Measurements from ENCODE around the gene AVPR2. TPM values are rescaled to one million over a fixed set of nuclear protein-coding genes. Genes with fewer than 3 reads are reported as not detected.

AVPR2 gene
- total and polyA plus RNA-seq, 9 of the 15 experiments (the other 6 are each of a cell fraction or from before 2014, with no cell fraction given): not detected

DNA sequence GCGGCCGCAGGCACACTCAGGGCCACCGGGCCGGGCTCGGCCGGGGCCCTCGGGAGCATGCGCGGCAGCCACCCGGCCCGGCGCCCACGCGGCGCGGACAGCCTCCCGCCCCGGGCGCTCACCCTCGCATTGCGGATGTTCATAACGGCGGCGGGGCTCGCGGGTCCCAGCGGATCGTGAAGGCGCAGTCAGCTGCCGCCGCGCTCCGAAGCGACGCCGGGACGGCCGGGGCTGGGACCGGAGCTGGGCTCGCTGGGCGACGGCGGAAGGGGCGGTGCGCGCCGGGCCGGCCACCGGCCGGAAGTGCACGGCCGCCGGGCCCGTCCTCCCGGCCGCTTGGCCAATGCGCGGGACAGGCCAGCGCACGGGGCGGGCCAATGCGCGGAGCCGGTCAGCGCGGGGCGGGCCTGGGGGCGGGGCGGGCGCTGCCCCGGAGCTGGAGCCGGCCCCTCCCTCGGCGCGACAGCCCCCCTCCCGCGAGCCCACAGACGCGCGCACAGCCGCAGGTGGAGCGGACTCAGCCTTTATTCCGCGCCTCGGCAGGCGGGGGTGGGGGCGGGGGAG lies 30.4 kb downstream of the AVPR2 start, which contains the start of gene NAA10 (continued):
- TF ChIP-seq, protein P1, sequence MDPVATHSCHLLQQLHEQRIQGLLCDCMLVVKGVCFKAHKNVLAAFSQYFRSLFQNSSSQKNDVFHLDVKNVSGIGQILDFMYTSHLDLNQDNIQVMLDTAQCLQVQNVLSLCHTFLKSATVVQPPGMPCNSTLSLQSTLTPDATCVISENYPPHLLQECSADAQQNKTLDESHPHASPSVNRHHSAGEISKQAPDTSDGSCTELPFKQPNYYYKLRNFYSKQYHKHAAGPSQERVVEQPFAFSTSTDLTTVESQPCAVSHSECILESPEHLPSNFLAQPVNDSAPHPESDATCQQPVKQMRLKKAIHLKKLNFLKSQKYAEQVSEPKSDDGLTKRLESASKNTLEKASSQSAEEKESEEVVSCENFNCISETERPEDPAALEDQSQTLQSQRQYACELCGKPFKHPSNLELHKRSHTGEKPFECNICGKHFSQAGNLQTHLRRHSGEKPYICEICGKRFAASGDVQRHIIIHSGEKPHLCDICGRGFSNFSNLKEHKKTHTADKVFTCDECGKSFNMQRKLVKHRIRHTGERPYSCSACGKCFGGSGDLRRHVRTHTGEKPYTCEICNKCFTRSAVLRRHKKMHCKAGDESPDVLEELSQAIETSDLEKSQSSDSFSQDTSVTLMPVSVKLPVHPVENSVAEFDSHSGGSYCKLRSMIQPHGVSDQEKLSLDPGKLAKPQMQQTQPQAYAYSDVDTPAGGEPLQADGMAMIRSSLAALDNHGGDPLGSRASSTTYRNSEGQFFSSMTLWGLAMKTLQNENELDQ (CRISPR knock-in tag; IDR thresholded peaks at IDR 0.05; ENCODE audit: borderline replicate concordance): no peak
- TF ChIP-seq TAF9B (IDR thresholded peaks at IDR 0.05; ENCODE audit: partially characterized antibody): no peak
- TF ChIP-seq EP400 (IDR thresholded peaks at IDR 0.05): no peak
- TF ChIP-seq SAP30 (IDR thresholded peaks at IDR 0.05; ENCODE audit: borderline replicate concordance, insufficient read depth, low read depth, low read length, poor library complexity, severe bottlenecking): peak; percentile 18
- TF ChIP-seq RHOXF2B (CRISPR knock-in tag; conservative IDR thresholded peaks at IDR 0.05): no peak
- TF ChIP-seq NFYB (IDR thresholded peaks at IDR 0.05; ENCODE audit: extremely low read depth, insufficient read length): peak; percentile 10
- TF ChIP-seq ETV5 (CRISPR knock-in tag; IDR thresholded peaks at IDR 0.05; ENCODE audit: low read depth): no peak
- TF ChIP-seq ETS2 (tag; IDR thresholded peaks at IDR 0.05; ENCODE audit: borderline replicate concordance, poor library complexity, severe bottlenecking): no peak
- TF ChIP-seq ZNF707 (CRISPR knock-in tag; conservative IDR thresholded peaks at IDR 0.05): no peak
- no peak for TF ChIP-seq FOXM1 (IDR thresholded peaks at IDR 0.05; ENCODE audit: low read depth)
- TF ChIP-seq FOXM1 (CRISPR knock-in tag; IDR thresholded peaks at IDR 0.05; ENCODE audit: low read depth): no peak
- TF ChIP-seq ZNF778 (CRISPR knock-in tag; IDR thresholded peaks at IDR 0.05): no peak
- TF ChIP-seq, protein P2, sequence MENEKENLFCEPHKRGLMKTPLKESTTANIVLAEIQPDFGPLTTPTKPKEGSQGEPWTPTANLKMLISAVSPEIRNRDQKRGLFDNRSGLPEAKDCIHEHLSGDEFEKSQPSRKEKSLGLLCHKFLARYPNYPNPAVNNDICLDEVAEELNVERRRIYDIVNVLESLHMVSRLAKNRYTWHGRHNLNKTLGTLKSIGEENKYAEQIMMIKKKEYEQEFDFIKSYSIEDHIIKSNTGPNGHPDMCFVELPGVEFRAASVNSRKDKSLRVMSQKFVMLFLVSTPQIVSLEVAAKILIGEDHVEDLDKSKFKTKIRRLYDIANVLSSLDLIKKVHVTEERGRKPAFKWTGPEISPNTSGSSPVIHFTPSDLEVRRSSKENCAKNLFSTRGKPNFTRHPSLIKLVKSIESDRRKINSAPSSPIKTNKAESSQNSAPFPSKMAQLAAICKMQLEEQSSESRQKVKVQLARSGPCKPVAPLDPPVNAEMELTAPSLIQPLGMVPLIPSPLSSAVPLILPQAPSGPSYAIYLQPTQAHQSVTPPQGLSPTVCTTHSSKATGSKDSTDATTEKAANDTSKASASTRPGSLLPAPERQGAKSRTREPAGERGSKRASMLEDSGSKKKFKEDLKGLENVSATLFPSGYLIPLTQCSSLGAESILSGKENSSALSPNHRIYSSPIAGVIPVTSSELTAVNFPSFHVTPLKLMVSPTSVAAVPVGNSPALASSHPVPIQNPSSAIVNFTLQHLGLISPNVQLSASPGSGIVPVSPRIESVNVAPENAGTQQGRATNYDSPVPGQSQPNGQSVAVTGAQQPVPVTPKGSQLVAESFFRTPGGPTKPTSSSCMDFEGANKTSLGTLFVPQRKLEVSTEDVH (IDR thresholded peaks at IDR 0.05; ENCODE audit: low read depth, partially characterized antibody): no peak
- TF ChIP-seq, protein P3, sequence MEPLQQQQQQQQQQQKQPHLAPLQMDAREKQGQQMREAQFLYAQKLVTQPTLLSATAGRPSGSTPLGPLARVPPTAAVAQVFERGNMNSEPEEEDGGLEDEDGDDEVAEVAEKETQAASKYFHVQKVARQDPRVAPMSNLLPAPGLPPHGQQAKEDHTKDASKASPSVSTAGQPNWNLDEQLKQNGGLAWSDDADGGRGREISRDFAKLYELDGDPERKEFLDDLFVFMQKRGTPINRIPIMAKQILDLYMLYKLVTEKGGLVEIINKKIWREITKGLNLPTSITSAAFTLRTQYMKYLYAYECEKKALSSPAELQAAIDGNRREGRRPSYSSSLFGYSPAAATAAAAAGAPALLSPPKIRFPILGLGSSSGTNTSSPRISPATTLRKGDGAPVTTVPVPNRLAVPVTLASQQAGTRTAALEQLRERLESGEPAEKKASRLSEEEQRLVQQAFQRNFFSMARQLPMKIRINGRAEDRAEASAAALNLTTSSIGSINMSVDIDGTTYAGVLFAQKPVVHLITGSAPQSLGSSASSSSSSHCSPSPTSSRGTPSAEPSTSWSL (CRISPR knock-in tag; IDR thresholded peaks at IDR 0.05; ENCODE audit: borderline replicate concordance): no peak
- TF ChIP-seq KDM4B (IDR thresholded peaks at IDR 0.05; ENCODE audit: borderline replicate concordance in 2 of 2, low read depth in 1 of 2): no peak
- no peak for TF ChIP-seq TEAD1 (CRISPR knock-in tag; IDR thresholded peaks at IDR 0.05)
- TF ChIP-seq CBX3 (IDR thresholded peaks at IDR 0.05; ENCODE audit: borderline replicate concordance in 1 of 2, low read length in 2 of 2): no peak
- TF ChIP-seq SRSF1 (IDR thresholded peaks at IDR 0.05; ENCODE audit: low read depth, low read length): no peak
- no peak for TF ChIP-seq FOXP1 (CRISPR knock-in tag; IDR thresholded peaks at IDR 0.05)
- TF ChIP-seq BMI1 (IDR thresholded peaks at IDR 0.05; ENCODE audit: low read length): no peak
- TF ChIP-seq RBM22 (IDR thresholded peaks at IDR 0.05; ENCODE audit: low read depth, low read length, poor library complexity, severe bottlenecking): no peak

Data from K562 (cell line).